ENCODE results near the gene NCAM1.

NCAM1 gene

DNA sequence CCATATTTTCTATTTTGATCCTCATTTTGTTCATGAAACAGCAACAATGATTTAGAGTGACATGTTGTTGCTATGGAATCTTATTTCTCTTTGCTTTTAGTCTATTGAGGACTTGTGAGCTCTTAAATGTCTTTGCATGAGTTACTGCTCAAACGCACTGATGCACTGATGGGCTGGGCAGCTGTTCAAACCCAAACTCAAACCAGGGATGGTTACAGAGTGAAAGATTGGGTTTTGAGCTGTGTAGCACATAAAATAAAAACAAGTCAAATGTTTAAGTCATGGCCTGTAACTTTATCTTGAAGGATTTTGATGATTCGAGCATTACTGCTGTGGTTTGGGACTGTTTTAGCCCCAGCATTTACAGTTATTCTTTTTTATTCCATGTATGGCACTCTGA, 20.1 kb upstream of the NCAM1 start:
- Histone ChIP-seq H3K36me3 (ENCODE audit: control insufficient read depth in 2 of 2, insufficient read depth in 1 of 2, low read length in 2 of 2) (no peaks in the 10 kb centered on the region), H3K27ac (ENCODE audit: extremely low read depth, low read depth, low read length) (no peak overlapping the region), H3K4me3 (ENCODE audit: low read depth, low read length) (no peak overlapping the region), H3K4me1 (ENCODE audit: control insufficient read depth, insufficient read depth, low read length) (no peaks in the 10 kb centered on the region), H3K9me3 (ENCODE audit: control insufficient read depth, insufficient read depth, low read depth, low read length) (no peaks in the 10 kb centered on the region)
- TF ChIP-seq ZNF48 (tag by site-specific recombination; IDR thresholded peaks at IDR 0.05), result no peak
- TF ChIP-seq, protein P1, sequence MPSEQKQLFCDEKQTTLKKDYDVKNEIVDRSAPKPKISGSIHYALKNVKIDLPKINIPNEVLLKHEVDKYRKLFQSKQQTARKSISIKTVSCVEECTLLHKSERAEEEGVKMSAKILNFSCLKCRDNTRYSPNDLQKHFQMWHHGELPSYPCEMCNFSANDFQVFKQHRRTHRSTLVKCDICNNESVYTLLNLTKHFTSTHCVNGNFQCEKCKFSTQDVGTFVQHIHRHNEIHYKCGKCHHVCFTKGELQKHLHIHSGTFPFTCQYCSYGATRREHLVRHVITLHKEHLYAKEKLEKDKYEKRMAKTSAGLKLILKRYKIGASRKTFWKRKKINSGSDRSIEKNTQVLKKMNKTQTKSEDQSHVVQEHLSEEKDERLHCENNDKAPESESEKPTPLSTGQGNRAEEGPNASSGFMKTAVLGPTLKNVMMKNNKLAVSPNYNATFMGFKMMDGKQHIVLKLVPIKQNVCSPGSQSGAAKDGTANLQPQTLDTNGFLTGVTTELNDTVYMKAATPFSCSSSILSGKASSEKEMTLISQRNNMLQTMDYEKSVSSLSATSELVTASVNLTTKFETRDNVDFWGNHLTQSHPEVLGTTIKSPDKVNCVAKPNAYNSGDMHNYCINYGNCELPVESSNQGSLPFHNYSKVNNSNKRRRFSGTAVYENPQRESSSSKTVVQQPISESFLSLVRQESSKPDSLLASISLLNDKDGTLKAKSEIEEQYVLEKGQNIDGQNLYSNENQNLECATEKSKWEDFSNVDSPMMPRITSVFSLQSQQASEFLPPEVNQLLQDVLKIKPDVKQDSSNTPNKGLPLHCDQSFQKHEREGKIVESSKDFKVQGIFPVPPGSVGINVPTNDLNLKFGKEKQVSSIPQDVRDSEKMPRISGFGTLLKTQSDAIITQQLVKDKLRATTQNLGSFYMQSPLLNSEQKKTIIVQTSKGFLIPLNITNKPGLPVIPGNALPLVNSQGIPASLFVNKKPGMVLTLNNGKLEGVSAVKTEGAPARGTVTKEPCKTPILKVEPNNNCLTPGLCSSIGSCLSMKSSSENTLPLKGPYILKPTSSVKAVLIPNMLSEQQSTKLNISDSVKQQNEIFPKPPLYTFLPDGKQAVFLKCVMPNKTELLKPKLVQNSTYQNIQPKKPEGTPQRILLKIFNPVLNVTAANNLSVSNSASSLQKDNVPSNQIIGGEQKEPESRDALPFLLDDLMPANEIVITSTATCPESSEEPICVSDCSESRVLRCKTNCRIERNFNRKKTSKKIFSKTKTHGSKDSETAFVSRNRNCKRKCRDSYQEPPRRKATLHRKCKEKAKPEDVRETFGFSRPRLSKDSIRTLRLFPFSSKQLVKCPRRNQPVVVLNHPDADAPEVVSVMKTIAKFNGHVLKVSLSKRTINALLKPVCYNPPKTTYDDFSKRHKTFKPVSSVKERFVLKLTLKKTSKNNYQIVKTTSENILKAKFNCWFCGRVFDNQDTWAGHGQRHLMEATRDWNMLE (tag by site-specific recombination; conservative IDR thresholded peaks at IDR 0.05; ENCODE audit: low read depth), result no peak
- TF ChIP-seq ZNF184 (tag by site-specific recombination; IDR thresholded peaks at IDR 0.05), result no peak
- TF ChIP-seq ZNF23 (tag by site-specific recombination; IDR thresholded peaks at IDR 0.05; ENCODE audit: borderline replicate concordance), result no peak
- CTCF ChIA-PET, result interaction anchor here (0.5 to 0.8 kb wide), 5 partner anchors 37 to 241 kb away, joined by 3 to 4 read pairs (median 3); no protein-coding TSS in a partner anchor
- POLR2A ChIA-PET, result no interaction called here

DNA sequence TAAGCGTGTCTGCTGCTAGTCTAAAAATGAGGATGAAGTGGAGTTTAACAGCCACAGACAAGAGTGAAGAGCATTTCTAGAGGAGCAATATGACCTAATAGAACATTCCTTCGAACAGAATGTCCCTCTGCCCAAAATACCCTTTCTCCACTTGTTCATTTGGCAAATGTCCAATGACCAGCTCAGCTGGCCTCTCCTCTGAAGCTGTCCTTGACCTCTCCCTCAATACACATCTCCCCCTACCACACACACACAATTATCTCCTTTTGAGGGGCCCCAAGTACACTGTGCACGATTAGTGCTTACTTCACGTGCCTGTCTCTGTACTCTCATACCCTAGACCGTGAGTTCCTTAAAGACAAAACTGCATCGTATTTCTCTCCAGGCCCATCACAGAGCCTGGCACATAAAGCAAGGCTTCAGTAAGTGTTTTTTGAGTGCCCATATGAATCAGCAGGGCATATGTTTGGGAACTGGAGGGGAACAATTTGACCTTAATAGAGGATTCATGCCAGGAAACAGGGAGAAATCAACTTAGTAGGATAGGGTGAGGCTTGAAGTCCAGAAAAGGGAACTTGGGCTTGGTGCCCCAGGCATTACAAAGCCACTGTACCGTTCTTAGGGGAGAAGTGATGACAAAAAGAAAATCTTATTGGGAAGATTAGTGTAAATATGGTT, 18.1 kb upstream of the NCAM1 start:
- no peaks in the 10 kb centered on the region for H3K36me3 ChIP-seq (ENCODE audit: control insufficient read depth in 2 of 2, insufficient read depth in 1 of 2, low read length in 2 of 2)
- H3K4me3 ChIP-seq (ENCODE audit: low read depth, low read length), result no peak overlapping the region
- H3K4me1 ChIP-seq (ENCODE audit: control insufficient read depth, insufficient read depth, low read length), result no peaks in the 10 kb centered on the region
- H3K9me3 ChIP-seq (ENCODE audit: control insufficient read depth, insufficient read depth, low read depth, low read length), result no peaks in the 10 kb centered on the region
- ChIA-PET CTCF (no interaction called here), POLR2A (no interaction called here)
- H3K27ac ChIP-seq (ENCODE audit: extremely low read depth, low read depth, low read length), result no peak overlapping the region
- no peak for TF ChIP-seq ZNF223 (tag by site-specific recombination; IDR thresholded peaks at IDR 0.05)
- no peak for TF ChIP-seq SCRT2 (tag by site-specific recombination; IDR thresholded peaks at IDR 0.05)
- TF ChIP-seq, protein P2, sequence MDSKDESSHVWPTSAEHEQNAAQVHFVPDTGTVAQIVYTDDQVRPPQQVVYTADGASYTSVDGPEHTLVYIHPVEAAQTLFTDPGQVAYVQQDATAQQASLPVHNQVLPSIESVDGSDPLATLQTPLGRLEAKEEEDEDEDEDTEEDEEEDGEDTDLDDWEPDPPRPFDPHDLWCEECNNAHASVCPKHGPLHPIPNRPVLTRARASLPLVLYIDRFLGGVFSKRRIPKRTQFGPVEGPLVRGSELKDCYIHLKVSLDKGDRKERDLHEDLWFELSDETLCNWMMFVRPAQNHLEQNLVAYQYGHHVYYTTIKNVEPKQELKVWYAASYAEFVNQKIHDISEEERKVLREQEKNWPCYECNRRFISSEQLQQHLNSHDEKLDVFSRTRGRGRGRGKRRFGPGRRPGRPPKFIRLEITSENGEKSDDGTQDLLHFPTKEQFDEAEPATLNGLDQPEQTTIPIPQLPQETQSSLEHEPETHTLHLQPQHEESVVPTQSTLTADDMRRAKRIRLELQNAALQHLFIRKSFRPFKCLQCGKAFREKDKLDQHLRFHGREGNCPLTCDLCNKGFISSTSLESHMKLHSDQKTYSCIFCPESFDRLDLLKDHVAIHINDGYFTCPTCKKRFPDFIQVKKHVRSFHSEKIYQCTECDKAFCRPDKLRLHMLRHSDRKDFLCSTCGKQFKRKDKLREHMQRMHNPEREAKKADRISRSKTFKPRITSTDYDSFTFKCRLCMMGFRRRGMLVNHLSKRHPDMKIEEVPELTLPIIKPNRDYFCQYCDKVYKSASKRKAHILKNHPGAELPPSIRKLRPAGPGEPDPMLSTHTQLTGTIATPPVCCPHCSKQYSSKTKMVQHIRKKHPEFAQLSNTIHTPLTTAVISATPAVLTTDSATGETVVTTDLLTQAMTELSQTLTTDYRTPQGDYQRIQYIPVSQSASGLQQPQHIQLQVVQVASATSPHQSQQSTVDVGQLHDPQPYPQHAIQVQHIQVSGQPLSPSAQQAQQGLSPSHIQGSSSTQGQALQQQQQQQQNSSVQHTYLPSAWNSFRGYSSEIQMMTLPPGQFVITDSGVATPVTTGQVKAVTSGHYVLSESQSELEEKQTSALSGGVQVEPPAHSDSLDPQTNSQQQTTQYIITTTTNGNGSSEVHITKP (tag by site-specific recombination; IDR thresholded peaks at IDR 0.05), result no peak
- no peak for TF ChIP-seq ZNF416 (tag by site-specific recombination; IDR thresholded peaks at IDR 0.05)
- TF ChIP-seq ZNF391 (tag by site-specific recombination; IDR thresholded peaks at IDR 0.05; ENCODE audit: borderline replicate concordance, low read depth), result no peak
- TF ChIP-seq KLF10 (tag by site-specific recombination; IDR thresholded peaks at IDR 0.05), result no peak
- TF ChIP-seq, protein P3, sequence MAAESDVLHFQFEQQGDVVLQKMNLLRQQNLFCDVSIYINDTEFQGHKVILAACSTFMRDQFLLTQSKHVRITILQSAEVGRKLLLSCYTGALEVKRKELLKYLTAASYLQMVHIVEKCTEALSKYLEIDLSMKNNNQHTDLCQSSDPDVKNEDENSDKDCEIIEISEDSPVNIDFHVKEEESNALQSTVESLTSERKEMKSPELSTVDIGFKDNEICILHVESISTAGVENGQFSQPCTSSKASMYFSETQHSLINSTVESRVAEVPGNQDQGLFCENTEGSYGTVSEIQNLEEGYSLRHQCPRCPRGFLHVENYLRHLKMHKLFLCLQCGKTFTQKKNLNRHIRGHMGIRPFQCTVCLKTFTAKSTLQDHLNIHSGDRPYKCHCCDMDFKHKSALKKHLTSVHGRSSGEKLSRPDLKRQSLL (tag by site-specific recombination; IDR thresholded peaks at IDR 0.05), result no peak
- no peak for TF ChIP-seq ZNF23 (tag by site-specific recombination; IDR thresholded peaks at IDR 0.05; ENCODE audit: borderline replicate concordance)
- TF ChIP-seq, protein P4, sequence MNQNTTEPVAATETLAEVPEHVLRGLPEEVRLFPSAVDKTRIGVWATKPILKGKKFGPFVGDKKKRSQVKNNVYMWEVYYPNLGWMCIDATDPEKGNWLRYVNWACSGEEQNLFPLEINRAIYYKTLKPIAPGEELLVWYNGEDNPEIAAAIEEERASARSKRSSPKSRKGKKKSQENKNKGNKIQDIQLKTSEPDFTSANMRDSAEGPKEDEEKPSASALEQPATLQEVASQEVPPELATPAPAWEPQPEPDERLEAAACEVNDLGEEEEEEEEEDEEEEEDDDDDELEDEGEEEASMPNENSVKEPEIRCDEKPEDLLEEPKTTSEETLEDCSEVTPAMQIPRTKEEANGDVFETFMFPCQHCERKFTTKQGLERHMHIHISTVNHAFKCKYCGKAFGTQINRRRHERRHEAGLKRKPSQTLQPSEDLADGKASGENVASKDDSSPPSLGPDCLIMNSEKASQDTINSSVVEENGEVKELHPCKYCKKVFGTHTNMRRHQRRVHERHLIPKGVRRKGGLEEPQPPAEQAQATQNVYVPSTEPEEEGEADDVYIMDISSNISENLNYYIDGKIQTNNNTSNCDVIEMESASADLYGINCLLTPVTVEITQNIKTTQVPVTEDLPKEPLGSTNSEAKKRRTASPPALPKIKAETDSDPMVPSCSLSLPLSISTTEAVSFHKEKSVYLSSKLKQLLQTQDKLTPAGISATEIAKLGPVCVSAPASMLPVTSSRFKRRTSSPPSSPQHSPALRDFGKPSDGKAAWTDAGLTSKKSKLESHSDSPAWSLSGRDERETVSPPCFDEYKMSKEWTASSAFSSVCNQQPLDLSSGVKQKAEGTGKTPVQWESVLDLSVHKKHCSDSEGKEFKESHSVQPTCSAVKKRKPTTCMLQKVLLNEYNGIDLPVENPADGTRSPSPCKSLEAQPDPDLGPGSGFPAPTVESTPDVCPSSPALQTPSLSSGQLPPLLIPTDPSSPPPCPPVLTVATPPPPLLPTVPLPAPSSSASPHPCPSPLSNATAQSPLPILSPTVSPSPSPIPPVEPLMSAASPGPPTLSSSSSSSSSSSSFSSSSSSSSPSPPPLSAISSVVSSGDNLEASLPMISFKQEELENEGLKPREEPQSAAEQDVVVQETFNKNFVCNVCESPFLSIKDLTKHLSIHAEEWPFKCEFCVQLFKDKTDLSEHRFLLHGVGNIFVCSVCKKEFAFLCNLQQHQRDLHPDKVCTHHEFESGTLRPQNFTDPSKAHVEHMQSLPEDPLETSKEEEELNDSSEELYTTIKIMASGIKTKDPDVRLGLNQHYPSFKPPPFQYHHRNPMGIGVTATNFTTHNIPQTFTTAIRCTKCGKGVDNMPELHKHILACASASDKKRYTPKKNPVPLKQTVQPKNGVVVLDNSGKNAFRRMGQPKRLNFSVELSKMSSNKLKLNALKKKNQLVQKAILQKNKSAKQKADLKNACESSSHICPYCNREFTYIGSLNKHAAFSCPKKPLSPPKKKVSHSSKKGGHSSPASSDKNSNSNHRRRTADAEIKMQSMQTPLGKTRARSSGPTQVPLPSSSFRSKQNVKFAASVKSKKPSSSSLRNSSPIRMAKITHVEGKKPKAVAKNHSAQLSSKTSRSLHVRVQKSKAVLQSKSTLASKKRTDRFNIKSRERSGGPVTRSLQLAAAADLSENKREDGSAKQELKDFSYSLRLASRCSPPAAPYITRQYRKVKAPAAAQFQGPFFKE (tag by site-specific recombination; IDR thresholded peaks at IDR 0.05; ENCODE audit: borderline replicate concordance), result no peak
- TF ChIP-seq, protein P5, sequence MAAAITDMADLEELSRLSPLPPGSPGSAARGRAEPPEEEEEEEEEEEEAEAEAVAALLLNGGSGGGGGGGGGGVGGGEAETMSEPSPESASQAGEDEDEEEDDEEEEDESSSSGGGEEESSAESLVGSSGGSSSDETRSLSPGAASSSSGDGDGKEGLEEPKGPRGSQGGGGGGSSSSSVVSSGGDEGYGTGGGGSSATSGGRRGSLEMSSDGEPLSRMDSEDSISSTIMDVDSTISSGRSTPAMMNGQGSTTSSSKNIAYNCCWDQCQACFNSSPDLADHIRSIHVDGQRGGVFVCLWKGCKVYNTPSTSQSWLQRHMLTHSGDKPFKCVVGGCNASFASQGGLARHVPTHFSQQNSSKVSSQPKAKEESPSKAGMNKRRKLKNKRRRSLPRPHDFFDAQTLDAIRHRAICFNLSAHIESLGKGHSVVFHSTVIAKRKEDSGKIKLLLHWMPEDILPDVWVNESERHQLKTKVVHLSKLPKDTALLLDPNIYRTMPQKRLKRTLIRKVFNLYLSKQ (tag by site-specific recombination; IDR thresholded peaks at IDR 0.05; ENCODE audit: borderline replicate concordance), result no peak

Measured in HEK293 (cell line).